ENCODE measurements around the gene CTAG1A. TPM values are rescaled to one million over a fixed set of nuclear protein-coding genes. Genes with fewer than 3 reads are reported as not detected.
A peak's percentile ranks its signal among the peaks of the same experiment; 100 is the strongest.
"Not testable (repeated sequence)": the region's sequence is repeated elsewhere in the genome, so short reads cannot be mapped to it uniquely, and the experiment has no call there.

Gene CTAG1A
- total RNA-seq (not detected), polyA plus RNA-seq (not detected)
- long read RNA-seq, donor 1: 0 reads
- long read RNA-seq, donor 2: 0 reads
- long read RNA-seq, donor 3: 0 reads

GRCh38 chrX:154584585-154585183, at the start of gene CTAG1A:
Gene CTAG1A, plus strand, starts transcription at chrX:154585133. Its CDS starts 74 bp downstream, at chrX:154585207.
- no CpG with 5 or more reads among the region's 39 CpGs for WGBS, 2 donors
- intact Hi-C loops (cut with DNase I); H3K36me3 ChIP-seq; H3K4me1 ChIP-seq; DNase-seq; H3K9me3 ChIP-seq; H3K27ac ChIP-seq; H3K27me3 ChIP-seq; H3K4me3 ChIP-seq: not testable (repeated sequence)
- peak in 2 of 8 donors; percentile 47 to 63 for ATAC-seq

DNA sequence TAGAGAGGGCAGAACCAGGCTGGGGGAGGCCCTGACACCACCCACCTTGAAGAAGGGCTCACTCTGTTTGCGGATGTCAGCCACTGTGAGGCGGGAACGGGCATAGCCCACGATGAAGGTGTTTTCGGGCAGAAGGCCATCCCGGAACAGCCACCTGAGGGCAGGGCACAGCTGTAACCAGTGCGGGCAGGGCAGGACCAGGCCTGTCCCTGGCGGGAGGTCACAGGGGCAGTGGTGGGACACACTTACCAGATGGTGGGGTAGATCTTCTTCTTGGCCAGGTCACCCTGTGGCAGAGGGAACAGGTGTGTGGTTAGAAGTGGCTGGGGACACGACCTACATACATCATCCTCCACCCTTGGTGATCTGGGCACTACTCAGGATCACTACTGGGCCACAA, 49.0 kb upstream of the CTAG1A start:
- H3K4me3 ChIP-seq: no peak overlapping the region
- ATAC-seq (peak in 1 of 8 donors; percentile 2), DNase-seq (no peak)
- H3K27me3 ChIP-seq: no peaks in the 10 kb centered on the region
- WGBS, 2 donors: 91 to 92% methylated on average over 9 of the region's 9 CpGs
- H3K4me1 ChIP-seq: peaks cover 0 to 14% (median 6%) of the 10 kb centered on the region in 9 donors
- TF ChIP-seq, protein P1, sequence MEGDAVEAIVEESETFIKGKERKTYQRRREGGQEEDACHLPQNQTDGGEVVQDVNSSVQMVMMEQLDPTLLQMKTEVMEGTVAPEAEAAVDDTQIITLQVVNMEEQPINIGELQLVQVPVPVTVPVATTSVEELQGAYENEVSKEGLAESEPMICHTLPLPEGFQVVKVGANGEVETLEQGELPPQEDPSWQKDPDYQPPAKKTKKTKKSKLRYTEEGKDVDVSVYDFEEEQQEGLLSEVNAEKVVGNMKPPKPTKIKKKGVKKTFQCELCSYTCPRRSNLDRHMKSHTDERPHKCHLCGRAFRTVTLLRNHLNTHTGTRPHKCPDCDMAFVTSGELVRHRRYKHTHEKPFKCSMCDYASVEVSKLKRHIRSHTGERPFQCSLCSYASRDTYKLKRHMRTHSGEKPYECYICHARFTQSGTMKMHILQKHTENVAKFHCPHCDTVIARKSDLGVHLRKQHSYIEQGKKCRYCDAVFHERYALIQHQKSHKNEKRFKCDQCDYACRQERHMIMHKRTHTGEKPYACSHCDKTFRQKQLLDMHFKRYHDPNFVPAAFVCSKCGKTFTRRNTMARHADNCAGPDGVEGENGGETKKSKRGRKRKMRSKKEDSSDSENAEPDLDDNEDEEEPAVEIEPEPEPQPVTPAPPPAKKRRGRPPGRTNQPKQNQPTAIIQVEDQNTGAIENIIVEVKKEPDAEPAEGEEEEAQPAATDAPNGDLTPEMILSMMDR (IDR thresholded peaks at IDR 0.05): no peak
- H3K36me3 ChIP-seq: peaks cover 0 to 44% (median 0%) of the 10 kb centered on the region in 9 donors
- no peak overlapping the region for H3K27ac ChIP-seq
- intact Hi-C loops (cut with DNase I): loop anchor here in 3 of 10 donors (1.0 to 2.0 kb wide), 2 partner anchors 163 kb away; no protein-coding TSS in a partner anchor
- no peaks in the 10 kb centered on the region for H3K9me3 ChIP-seq

GRCh38 chrX:154539077-154539476, 45.9 kb upstream of the CTAG1A start:
- Histone ChIP-seq H3K4me3 (no peak overlapping the region), H3K9me3 (no peaks in the 10 kb centered on the region), H3K36me3 (peaks cover 0 to 22% (median 0%) of the 10 kb centered on the region in 9 donors), H3K27ac (no peak overlapping the region), H3K27me3 (no peaks in the 10 kb centered on the region), H3K4me1 (peaks cover 0 to 45% (median 19%) of the 10 kb centered on the region in 9 donors)
- intact Hi-C loops (cut with DNase I): no loop called here
- 60 to 66% methylated on average over 8 of the region's 8 CpGs for WGBS, 2 donors
- ATAC-seq (no peak), DNase-seq (no peak)
- TF ChIP-seq, protein P1 (IDR thresholded peaks at IDR 0.05): no peak

GRCh38 chrX:154540365-154540764, 44.6 kb upstream of the CTAG1A start:
- H3K9me3 ChIP-seq; ATAC-seq; H3K27me3 ChIP-seq; H3K4me3 ChIP-seq; intact Hi-C loops (cut with DNase I); DNase-seq: not testable (repeated sequence)
- 94 to 97% methylated on average over 7 of the region's 7 CpGs for WGBS, 2 donors
- peaks cover 0 to 47% (median 13%) of the 10 kb centered on the region in 9 donors for H3K4me1 ChIP-seq
- H3K36me3 ChIP-seq: peaks cover 0 to 23% (median 0%) of the 10 kb centered on the region in 9 donors
- peak overlapping the region in 2 of 10 donors; percentile 78 to 90 for H3K27ac ChIP-seq

DNA sequence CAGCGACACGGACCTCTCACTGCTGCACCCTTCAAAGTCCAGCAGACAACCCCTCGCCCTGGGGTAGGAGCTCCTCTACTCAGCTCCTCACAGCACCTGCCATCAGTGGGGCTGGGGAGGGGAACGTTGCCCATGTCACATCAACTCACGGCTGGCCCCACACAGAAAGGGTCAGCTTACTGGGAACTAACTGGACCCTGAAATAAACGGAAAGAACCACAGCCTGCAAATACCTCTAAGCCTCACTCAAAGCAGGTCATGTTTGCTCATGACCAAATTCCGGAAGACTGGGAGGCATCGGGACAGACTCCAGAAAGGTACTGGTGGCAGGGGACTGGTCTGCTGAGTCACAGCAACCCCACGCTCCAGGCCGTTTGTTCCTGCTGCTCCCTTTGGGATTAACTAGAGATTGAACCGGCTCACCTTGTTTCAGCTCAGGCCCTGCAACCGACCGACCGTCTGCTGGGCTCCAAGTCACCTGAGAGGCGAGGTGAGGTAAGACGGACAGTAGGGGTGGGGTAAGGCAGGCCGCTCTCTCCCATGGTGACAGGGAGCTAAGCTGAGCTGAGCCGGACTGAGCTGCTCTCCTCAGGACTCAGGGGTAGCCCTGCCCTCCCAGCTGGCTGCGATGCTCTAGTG, 43.9 kb upstream of the CTAG1A start:
- intact Hi-C loops (cut with DNase I): no loop called here
- Histone ChIP-seq H3K27me3 (no peaks in the 10 kb centered on the region), H3K4me1 (peaks cover 0 to 53% (median 13%) of the 10 kb centered on the region in 9 donors), H3K4me3 (no peak overlapping the region), H3K27ac (peak overlapping the region in 7 of 10 donors; percentile 34 to 90 (median 69)), H3K36me3 (peaks cover 0 to 17% (median 0%) of the 10 kb centered on the region in 9 donors), H3K9me3 (no peaks in the 10 kb centered on the region)
- DNase-seq: no peak
- 90% methylated on average over 19 of the region's 19 CpGs for WGBS, 2 donors
- ATAC-seq: peak in 2 of 8 donors; percentile 6 to 25
- TF ChIP-seq, protein P1 (IDR thresholded peaks at IDR 0.05): no peak

Measured in heart right ventricle (tissue), 16 donors.